GM23248 (cell line): ENCODE results near the gene COL18A1. TPM values are rescaled to one million over a fixed set of nuclear protein-coding genes. Genes with fewer than 3 reads are reported as not detected.

Experiments
- DNase-seq: peaks from one replicate; pipeline ENCODE4 v3.0.0-alpha.2; 2015
- H2AFZ ChIP-seq: fragments of 200-600 bp; sonication (generic); 2 replicates; pipeline ENCODE4 v1.6.1; 2016; ENCODE audit warnings: antibody characterized with exemption
- H3F3A ChIP-seq: fragments of 200-600 bp; sonication (generic); 2 replicates; pipeline ENCODE4 v1.6.1; 2016; ENCODE audit warnings: mild to moderate bottlenecking, antibody characterized with exemption, mixed run types; ENCODE audit not compliant: insufficient read depth
- H3K27ac ChIP-seq: fragments of 200-600 bp; sonication (generic); 2 replicates; pipeline ENCODE4 v1.5.1; 2016; ENCODE audit warnings: mild to moderate bottlenecking
- H3K27me3 ChIP-seq: fragments of 200-600 bp; sonication (generic); replicated peaks from 2 replicates; pipeline ENCODE4 v1.6.1; 2016; ENCODE audit warnings: mild to moderate bottlenecking; ENCODE audit not compliant: insufficient read depth
- H3K36me3 ChIP-seq: fragments of 200-600 bp; sonication (generic); 2 replicates; pipeline ENCODE4 v1.6.1; 2016; ENCODE audit warnings: low read depth, mild to moderate bottlenecking
- H3K4me1 ChIP-seq: fragments of 200-600 bp; sonication (generic); 2 replicates; pipeline ENCODE4 v1.6.1; 2016; ENCODE audit warnings: mild to moderate bottlenecking; ENCODE audit not compliant: insufficient read depth
- H3K4me2 ChIP-seq: fragments of 200-600 bp; sonication (generic); one replicate; pipeline ENCODE4 v1.6.1; 2016; ENCODE audit warnings: mild to moderate bottlenecking; ENCODE audit not compliant: unreplicated experiment
- H3K4me3 ChIP-seq: fragments of 200-600 bp; sonication (generic); 2 replicates; pipeline ENCODE4 v1.5.1; 2016; ENCODE audit warnings: mild to moderate bottlenecking
- H3K79me2 ChIP-seq: fragments of 200-600 bp; sonication (generic); 2 replicates; pipeline ENCODE4 v1.6.1; 2016; ENCODE audit warnings: mild to moderate bottlenecking; ENCODE audit not compliant: insufficient read depth
- H3K9ac ChIP-seq: fragments of 200-600 bp; sonication (generic); 2 replicates; pipeline ENCODE4 v1.6.1; 2016; ENCODE audit warnings: mild to moderate bottlenecking
- H3K9me2 ChIP-seq: fragments of 200-600 bp; sonication (generic); 2 replicates; pipeline ENCODE4 v1.6.1; 2016; ENCODE audit warnings: mixed run types, mild to moderate bottlenecking, moderate library complexity; ENCODE audit not compliant: insufficient read depth
- H3K9me3 ChIP-seq: fragments of 200-600 bp; sonication (generic); one replicate; pipeline ENCODE4 v1.6.1; 2017; ENCODE audit warnings: low read depth
- H4K20me1 ChIP-seq: fragments of 200-600 bp; sonication (generic); 2 replicates; pipeline ENCODE4 v1.6.0; 2016; ENCODE audit not compliant: insufficient read depth
- EZH2 ChIP-seq: fragments of 200-600 bp; sonication (generic); IDR thresholded peaks from 2 replicates; pipeline ENCODE4 v1.6.1; 2018; ENCODE audit warnings: antibody characterized with exemption, mild to moderate bottlenecking; ENCODE audit not compliant: insufficient read depth, poor library complexity, severe bottlenecking
- EZH2phosphoT487 ChIP-seq: fragments of 200-600 bp; sonication (generic); IDR thresholded peaks from 2 replicates; pipeline ENCODE4 v1.6.1; 2018; ENCODE audit warnings: antibody characterized with exemption, moderate library complexity, mild to moderate bottlenecking, low read depth; ENCODE audit not compliant: insufficient read depth
- WGBS, 2 experiments: methylation state at CpG; one replicate each; pipeline ENCODE4 v1.1.6; 2015 to 2017; ENCODE audit warnings: low lambda C conversion rate in 2 of 2, low coverage in 1 of 2; ENCODE audit errors: missing lambda C conversion rate in 2 of 2; 5-methylcytosine and 5-hydroxymethylcytosine counted together
- in situ Hi-C: fragments of 300-500 bp; cut with MboI; formaldehyde crosslinking; loops from 2 replicates; pipeline ENCODE4 v1.15.0; 2020
- polyA plus RNA-seq: library from polyadenylated mRNA; unstranded; fragments of >200 nt; fragmentation: Nextera tagmentation; extraction: Ambion mirVana; gene quantifications from 2 replicates; pipeline ENCODE4 v1.2.1, GENCODE V29; 2016
- total RNA-seq: library from RNA; depleted of rRNA; stranded (reverse); fragments of >200 nt; shearing (Covaris generic); gene quantifications from 2 replicates; pipeline ENCODE4 v1.2.3, GENCODE V29; 2014

Gene COL18A1
- total and polyA plus RNA-seq, 2 experiments from 2014 or later: 1.7 to 30.5 TPM

- no peak overlapping the region for H3K27ac ChIP-seq
- no peaks in the 10 kb centered on the region for H3K9me3 ChIP-seq
- no peaks in the 10 kb centered on the region for H3K9me2 ChIP-seq
- no peak overlapping the region for H3K4me2 ChIP-seq
- no peak overlapping the region for H3K9ac ChIP-seq
- H3K36me3 ChIP-seq: no peaks in the 10 kb centered on the region
- peaks cover 14% of the 10 kb centered on the region for H3K4me1 ChIP-seq
- H4K20me1 ChIP-seq: no peaks in the 10 kb centered on the region
- in situ Hi-C loops: no loop called here
- no peak for DNase-seq
- H3K4me3 ChIP-seq: no peak overlapping the region
- TF ChIP-seq EZH2phosphoT487: no peak
- no peak for TF ChIP-seq EZH2
- H3K27me3 ChIP-seq: no peaks in the 10 kb centered on the region
- no peak overlapping the region for H2AFZ ChIP-seq
- H3K79me2 ChIP-seq: no peaks in the 10 kb centered on the region
- peaks cover 8% of the 10 kb centered on the region; the same call in 1 of the 2 replicates for H3F3A ChIP-seq
Measured at GRCh38 chr21:45461806-45462341, 56.9 kb downstream of the COL18A1 start.

- in situ Hi-C loops: no loop called here
- TF ChIP-seq EZH2 (no peak), EZH2phosphoT487 (no peak)
- Histone ChIP-seq H3K4me1 (peaks cover 14% of the 10 kb centered on the region), H3K4me3 (no peak overlapping the region), H3K4me2 (no peak overlapping the region), H3F3A (peaks cover 8% of the 10 kb centered on the region; the same call in 1 of the 2 replicates), H3K9me2 (no peaks in the 10 kb centered on the region), H2AFZ (no peak overlapping the region), H3K9ac (no peak overlapping the region), H3K9me3 (no peaks in the 10 kb centered on the region), H3K79me2 (no peaks in the 10 kb centered on the region), H4K20me1 (no peaks in the 10 kb centered on the region), H3K36me3 (no peaks in the 10 kb centered on the region), H3K27ac (no peak overlapping the region), H3K27me3 (no peaks in the 10 kb centered on the region)
- 87 to 90% methylated on average over 5 to 7 of the region's 7 CpGs for WGBS, 2 experiments
- DNase-seq: no peak
Measured at GRCh38 chr21:45463871-45464270, 58.9 kb downstream of the COL18A1 start.

- Histone ChIP-seq H3K4me3 (no peak overlapping the region), H3K9ac (no peak overlapping the region), H3K27me3 (no peaks in the 10 kb centered on the region), H3K27ac (no peak overlapping the region), H2AFZ (no peak overlapping the region), H3K9me2 (no peaks in the 10 kb centered on the region), H4K20me1 (no peaks in the 10 kb centered on the region), H3K36me3 (no peaks in the 10 kb centered on the region), H3K4me2 (no peak overlapping the region), H3K79me2 (no peaks in the 10 kb centered on the region), H3K9me3 (no peaks in the 10 kb centered on the region), H3F3A (peaks cover 8% of the 10 kb centered on the region; the same call in 1 of the 2 replicates), H3K4me1 (peaks cover 14% of the 10 kb centered on the region)
- in situ Hi-C loops: no loop called here
- TF ChIP-seq EZH2phosphoT487 (no peak), EZH2 (no peak)
- no peak for DNase-seq
- 68 to 88% methylated on average over 5 of the region's 5 CpGs for WGBS, 2 experiments
Measured at GRCh38 chr21:45464309-45464708, 59.3 kb downstream of the COL18A1 start.

DNA sequence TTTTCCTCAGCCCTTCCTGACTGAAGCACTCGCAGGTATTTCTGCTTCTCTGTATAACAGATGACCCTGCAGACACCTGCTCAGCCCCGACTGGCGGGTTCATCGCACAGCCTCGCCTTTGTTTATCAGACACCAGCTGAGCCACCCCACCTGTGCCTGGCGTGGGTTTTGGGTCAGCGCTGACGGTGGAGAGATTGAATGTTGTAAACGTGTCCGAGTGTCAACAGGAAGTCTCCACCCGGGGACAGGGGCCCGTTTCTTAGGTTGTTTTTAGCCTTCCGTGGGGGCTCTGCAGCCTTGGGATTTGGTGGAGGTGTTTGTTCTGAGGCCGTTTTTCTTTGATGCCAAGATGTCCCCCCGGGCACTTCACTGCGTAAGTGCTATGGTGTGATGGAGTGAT is 60.1 kb downstream of the COL18A1 start:
- in situ Hi-C loops: no loop called here
- no peak for DNase-seq
- no peaks in the 10 kb centered on the region for H4K20me1 ChIP-seq
- 87 to 88% methylated on average over 16 of the region's 16 CpGs for WGBS, 2 experiments
- H3K36me3 ChIP-seq: no peaks in the 10 kb centered on the region
- no peak overlapping the region for H3K27ac ChIP-seq
- H3K9me3 ChIP-seq: no peaks in the 10 kb centered on the region
- no peak overlapping the region for H2AFZ ChIP-seq
- no peak overlapping the region for H3K4me2 ChIP-seq
- TF ChIP-seq EZH2: no peak
- TF ChIP-seq EZH2phosphoT487: no peak
- no peaks in the 10 kb centered on the region for H3K9me2 ChIP-seq
- H3K9ac ChIP-seq: no peak overlapping the region
- H3K4me1 ChIP-seq: peaks cover 17% of the 10 kb centered on the region
- H3K4me3 ChIP-seq: no peak overlapping the region
- peaks cover 15% of the 10 kb centered on the region for H3F3A ChIP-seq
- H3K79me2 ChIP-seq: no peaks in the 10 kb centered on the region
- no peaks in the 10 kb centered on the region for H3K27me3 ChIP-seq
